GM19023 (cell line): Measurements from ENCODE around the gene SLC29A3.

Experiments
- ATAC-seq: cut with Tn5 transposase; IDR thresholded peaks from one replicate; pipeline ENCODE4 v1.9.1; 2021; ENCODE audit warnings: mild to moderate bottlenecking, moderate library complexity; ENCODE audit not compliant: unreplicated experiment

SLC29A3 gene

GRCh38 chr10:71408436-71409225, 89.6 kb downstream of the SLC29A3 start:
- no peak for ATAC-seq

GRCh38 chr10:71409516-71410104, 90.6 kb downstream of the SLC29A3 start:
- ATAC-seq = no peak
